ENCODE measurements around the gene TSSK1B.

- TF ChIP-seq CTCF (IDR thresholded peaks at IDR 0.05) (no peak), POLR2A (IDR thresholded peaks at IDR 0.05) (no peak)
These were observed 50.0 kb downstream of the TSSK1B start for GRCh38 chr5:113384782-113385285.
